ENCODE data around the gene DENND1C. TPM values are rescaled to one million over a fixed set of nuclear protein-coding genes. Genes with fewer than 3 reads are reported as not detected.
A peak's percentile ranks its signal among the peaks of the same experiment; 100 is the strongest.

DENND1C gene
- total RNA-seq, 5 donors from 2014 or later (not counting 1 experiment from before 2014, with no cell fraction given), result 107 to 140 (median 114) TPM

DNA sequence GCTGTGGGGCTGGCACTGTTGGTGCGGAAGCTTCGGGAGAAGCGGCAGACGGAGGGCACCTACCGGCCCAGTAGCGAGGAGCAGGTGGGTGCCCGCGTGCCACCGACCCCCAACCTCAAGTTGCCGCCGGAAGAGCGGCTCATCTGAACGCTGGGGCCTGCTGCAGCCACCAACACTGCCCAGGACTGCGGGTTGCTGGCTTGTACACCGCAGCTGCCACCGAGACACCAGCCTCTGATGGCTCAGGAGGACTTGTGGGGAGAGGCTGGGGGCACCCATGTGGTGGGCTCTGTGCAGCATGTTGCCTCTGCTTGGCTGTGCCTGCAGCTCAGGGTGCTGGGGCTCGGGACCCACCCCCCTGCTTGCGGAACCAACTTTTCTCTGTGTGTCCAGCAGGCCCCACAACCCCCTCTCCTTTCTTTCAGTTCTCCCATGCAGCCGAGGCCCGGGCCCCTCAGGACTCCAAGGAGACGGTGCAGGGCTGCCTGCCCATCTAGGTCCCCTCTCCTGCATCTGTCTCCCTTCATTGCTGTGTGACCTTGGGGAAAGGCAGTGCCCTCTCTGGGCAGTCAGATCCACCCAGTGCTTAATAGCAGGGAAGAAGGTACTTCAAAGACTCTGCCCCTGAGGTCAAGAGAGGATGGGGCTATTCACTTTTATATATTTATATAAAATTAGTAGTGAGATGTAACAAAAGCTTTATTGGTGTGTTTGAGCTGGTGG lies 14.9 kb downstream of the DENND1C start:
- POLR2A ChIA-PET, result no interaction called here
- Histone ChIP-seq H3K4me3 (ENCODE audit: control insufficient read depth in 1 of 2, extremely low read depth in 1 of 2, low read length in 1 of 2) (no peak overlapping the region), H3K36me3 (ENCODE audit: control insufficient read depth in 2 of 2, extremely low read depth in 1 of 2, insufficient read depth in 1 of 2, low read length in 1 of 2) (peaks cover 6 to 26% of the 10 kb centered on the region in 2 donors), H3K27ac (ENCODE audit: low read length) (no peak overlapping the region), H3K27me3 (replicated peaks in 1 of 2; ENCODE audit: control insufficient read depth in 2 of 2, extremely low read depth in 1 of 2, insufficient read depth in 2 of 2, low read length in 1 of 2) (peaks cover 0 to 7% of the 10 kb centered on the region in 2 experiments), H3K9me3 (no peaks in the 10 kb centered on the region), H3K4me1 (ENCODE audit: control insufficient read depth in 1 of 2, extremely low read depth in 1 of 2, insufficient read depth in 2 of 2, low read length in 2 of 2) (peaks cover 2 to 15% of the 10 kb centered on the region in 2 experiments)
- Mint-ChIP-seq H3K4me3 (no peak overlapping the region), H3K27me3 (no peaks in the 10 kb centered on the region), H3K4me1 (peaks cover 12 to 19% (median 19%) of the 10 kb centered on the region in 3 donors), H3K36me3 (peaks cover 15% of the 10 kb centered on the region), H3K27ac (no peak overlapping the region), H3K9me3 (no peaks in the 10 kb centered on the region)
- 88% methylated on average over 18 of the region's 21 CpGs for WGBS (ENCODE audit: insufficient coverage)
- ATAC-seq (replicated peaks in 1 of 4) (no peak), DNase-seq (no peak)
- CTCF ChIA-PET, result interaction anchor here in 1 of 2 donors (0.5 kb wide), 1 partner anchor 41 kb away, joined by 3 read pairs; no protein-coding TSS in a partner anchor

DNA sequence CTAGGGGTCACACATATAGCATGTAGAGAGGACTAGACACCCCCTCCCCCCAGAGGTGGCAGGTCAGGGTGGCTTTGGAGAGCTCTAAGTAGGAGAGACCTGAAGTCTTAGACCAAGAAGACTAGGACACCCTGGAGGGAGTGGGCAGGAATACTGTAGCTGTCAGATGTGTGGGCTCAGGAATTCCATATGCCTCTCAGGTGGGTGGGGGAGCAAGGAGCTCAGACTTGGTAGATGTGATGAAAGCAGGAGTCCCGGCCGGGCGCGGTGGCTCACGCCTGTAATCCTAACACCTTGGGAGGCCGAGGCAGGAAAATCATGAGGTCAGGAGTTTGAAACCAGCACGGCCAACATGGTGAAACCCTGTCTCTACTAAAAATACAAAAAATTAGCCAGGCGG lies 15.9 kb downstream of the DENND1C start:
- H3K36me3 ChIP-seq (ENCODE audit: control insufficient read depth in 2 of 2, extremely low read depth in 1 of 2, insufficient read depth in 1 of 2, low read length in 1 of 2), result peaks cover 4 to 18% of the 10 kb centered on the region in 2 donors
- ATAC-seq (replicated peaks in 1 of 4) (no peak), DNase-seq (no peak)
- Mint-ChIP-seq H3K4me3 (no peak overlapping the region), H3K9me3 (no peaks in the 10 kb centered on the region), H3K27ac (peak overlapping the region; percentile 31 to 64), H3K36me3 (peaks cover 15% of the 10 kb centered on the region), H3K27me3 (no peaks in the 10 kb centered on the region), H3K4me1 (peaks cover 13 to 19% (median 19%) of the 10 kb centered on the region in 3 donors)
- no peak overlapping the region for H3K27ac ChIP-seq (ENCODE audit: low read length)
- WGBS (ENCODE audit: insufficient coverage), result 86% methylated on average over 1 of the region's 8 CpGs
- H3K9me3 ChIP-seq, result no peaks in the 10 kb centered on the region
- H3K4me1 ChIP-seq (ENCODE audit: control insufficient read depth in 1 of 2, extremely low read depth in 1 of 2, insufficient read depth in 2 of 2, low read length in 2 of 2), result peaks cover 2 to 19% of the 10 kb centered on the region in 2 experiments
- ChIA-PET CTCF (no interaction called here), POLR2A (no interaction called here)
- peaks cover 0 to 7% of the 10 kb centered on the region in 2 experiments for H3K27me3 ChIP-seq (replicated peaks in 1 of 2; ENCODE audit: control insufficient read depth in 2 of 2, extremely low read depth in 1 of 2, insufficient read depth in 2 of 2, low read length in 1 of 2)
- H3K4me3 ChIP-seq (ENCODE audit: control insufficient read depth in 1 of 2, extremely low read depth in 1 of 2, low read length in 1 of 2), result no peak overlapping the region

DNA sequence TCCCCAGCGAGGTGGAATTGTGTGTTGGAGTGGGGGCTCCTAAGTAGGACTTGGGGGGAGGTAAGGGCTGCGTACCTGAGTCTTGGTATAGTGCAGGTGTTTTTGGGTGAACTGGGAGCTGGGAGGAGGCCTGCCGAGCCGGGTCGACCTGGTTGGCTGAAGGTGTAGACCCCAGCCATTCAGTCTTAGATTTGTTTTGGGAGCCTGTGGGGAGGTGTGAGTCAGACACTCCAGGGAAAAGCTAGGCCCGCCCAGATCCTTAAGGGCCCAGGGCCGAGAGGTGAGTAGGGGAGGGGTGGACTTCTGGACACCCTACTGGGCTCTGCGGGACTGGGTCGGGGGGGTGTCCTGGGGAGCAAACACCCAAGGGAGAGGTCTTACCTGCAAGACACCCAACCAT lies 16.6 kb downstream of the DENND1C start:
- H3K27ac Mint-ChIP-seq, result peak overlapping the region; percentile 48 to 74
- 69% methylated on average over 3 of the region's 9 CpGs for WGBS (ENCODE audit: insufficient coverage)
- H3K27me3 ChIP-seq (replicated peaks in 1 of 2; ENCODE audit: control insufficient read depth in 2 of 2, extremely low read depth in 1 of 2, insufficient read depth in 2 of 2, low read length in 1 of 2), result peaks cover 0 to 7% of the 10 kb centered on the region in 2 experiments

DNA sequence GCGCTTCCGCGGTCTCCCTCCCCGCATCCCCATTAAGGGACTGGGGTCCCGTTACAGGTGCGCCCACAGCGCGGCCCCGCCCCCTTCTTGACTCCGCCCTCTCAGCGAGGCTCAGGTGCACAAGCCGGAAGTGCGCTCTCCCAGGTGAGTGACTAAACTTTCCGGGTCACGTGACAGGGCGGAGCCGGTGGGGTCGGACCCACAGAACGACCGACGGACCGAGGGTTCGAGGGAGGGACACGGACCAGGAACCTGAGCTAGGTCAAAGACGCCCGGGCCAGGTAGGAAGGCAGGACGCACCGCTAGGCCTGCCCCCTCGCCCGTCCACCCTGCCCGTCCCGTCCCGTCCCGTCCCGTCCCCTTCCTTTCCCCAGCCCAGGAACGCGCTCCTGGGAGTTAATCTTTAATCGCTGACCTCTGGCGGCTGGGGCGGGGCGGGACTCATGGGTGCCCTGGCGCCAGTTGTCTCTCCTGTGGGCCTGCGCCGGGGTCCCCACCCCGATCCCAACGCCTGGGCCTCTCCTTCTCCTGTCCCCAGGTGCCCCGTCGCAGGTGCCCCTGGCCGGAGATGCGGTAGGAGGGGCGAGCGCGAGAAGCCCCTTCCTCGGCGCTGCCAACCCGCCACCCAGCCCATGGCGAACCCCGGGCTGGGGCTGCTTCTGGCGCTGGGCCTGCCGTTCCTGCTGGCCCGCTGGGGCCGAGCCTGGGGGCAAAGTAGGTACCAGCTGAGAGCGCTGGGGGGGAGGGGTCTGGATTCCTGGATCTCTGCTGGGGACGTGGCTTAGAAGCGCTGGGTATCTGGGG lies 17.3 kb downstream of the DENND1C start, which contains the start of gene CRB3:
Gene CRB3, plus strand, starts transcription at position 202 of the 804 bp plus-strand sequence. Its CDS starts 431 bp downstream, at position 633.
- H3K27ac Mint-ChIP-seq, result peak within 1 kb of the TSS; percentile 74 to 82
- H3K4me3 ChIP-seq (ENCODE audit: control insufficient read depth in 1 of 2, extremely low read depth in 1 of 2, low read length in 1 of 2), result peak within 1 kb of the TSS; percentile 46 to 49
- H3K36me3 Mint-ChIP-seq, result peaks cover 9% of the 10 kb centered on the region
- peaks cover 0 to 7% of the 10 kb centered on the region in 2 experiments for H3K27me3 ChIP-seq (replicated peaks in 1 of 2; ENCODE audit: control insufficient read depth in 2 of 2, extremely low read depth in 1 of 2, insufficient read depth in 2 of 2, low read length in 1 of 2)
- H3K27me3 Mint-ChIP-seq, result no peaks in the 10 kb centered on the region
- peaks cover 23 to 26% (median 24%) of the 10 kb centered on the region in 3 donors for H3K4me1 Mint-ChIP-seq
- H3K4me3 Mint-ChIP-seq, result peak within 1 kb of the TSS; percentile 68 to 74 (median 69)
- no peak for ATAC-seq (replicated peaks in 1 of 4)
- peaks cover 0 to 6% of the 10 kb centered on the region in 2 donors for H3K36me3 ChIP-seq (ENCODE audit: control insufficient read depth in 2 of 2, extremely low read depth in 1 of 2, insufficient read depth in 1 of 2, low read length in 1 of 2)
- peaks cover 2 to 26% of the 10 kb centered on the region in 2 experiments for H3K4me1 ChIP-seq (ENCODE audit: control insufficient read depth in 1 of 2, extremely low read depth in 1 of 2, insufficient read depth in 2 of 2, low read length in 2 of 2)
- no peaks in the 10 kb centered on the region for H3K9me3 Mint-ChIP-seq
- 24% methylated on average over 60 of the region's 65 CpGs for WGBS (ENCODE audit: insufficient coverage)
- POLR2A ChIA-PET, result interaction anchor here in 1 of 2 donors (0.6 kb wide), 1 partner anchor 9 kb away, joined by 7 read pairs; no protein-coding TSS in a partner anchor
- CTCF ChIA-PET, result interaction anchor here in 1 of 2 donors (0.7 kb wide), 1 partner anchor 526 kb away, joined by 7 read pairs; no protein-coding TSS in a partner anchor
- peak within 1 kb of the TSS; percentile 16 for H3K27ac ChIP-seq (ENCODE audit: low read length)
- H3K9me3 ChIP-seq, result no peaks in the 10 kb centered on the region
- peak in 34 of 35 experiments; percentile 25 to 66 (median 48) for DNase-seq

More for the DNA sequence above, 16.6 kb downstream of the DENND1C start:
- H3K9me3 Mint-ChIP-seq, result no peaks in the 10 kb centered on the region
- POLR2A ChIA-PET, result no interaction called here
- Histone ChIP-seq H3K36me3 (ENCODE audit: control insufficient read depth in 2 of 2, extremely low read depth in 1 of 2, insufficient read depth in 1 of 2, low read length in 1 of 2) (peaks cover under 1 to 13% of the 10 kb centered on the region in 2 donors), H3K4me1 (ENCODE audit: control insufficient read depth in 1 of 2, extremely low read depth in 1 of 2, insufficient read depth in 2 of 2, low read length in 2 of 2) (peaks cover 2 to 20% of the 10 kb centered on the region in 2 experiments), H3K27ac (ENCODE audit: low read length) (no peak overlapping the region), H3K4me3 (ENCODE audit: control insufficient read depth in 1 of 2, extremely low read depth in 1 of 2, low read length in 1 of 2) (no peak overlapping the region), H3K9me3 (no peaks in the 10 kb centered on the region)
- H3K4me1 Mint-ChIP-seq, result peaks cover 20 to 24% (median 23%) of the 10 kb centered on the region in 3 donors
- ATAC-seq (replicated peaks in 1 of 4) (no peak), DNase-seq (no peak)
- CTCF ChIA-PET, result interaction anchor here in 1 of 2 donors (0.7 kb wide), 1 partner anchor 527 kb away, joined by 7 read pairs; no protein-coding TSS in a partner anchor
- no peaks in the 10 kb centered on the region for H3K27me3 Mint-ChIP-seq
- peak overlapping the region; percentile 26 to 68 (median 60) for H3K4me3 Mint-ChIP-seq
- H3K36me3 Mint-ChIP-seq, result peaks cover 12% of the 10 kb centered on the region

DNA sequence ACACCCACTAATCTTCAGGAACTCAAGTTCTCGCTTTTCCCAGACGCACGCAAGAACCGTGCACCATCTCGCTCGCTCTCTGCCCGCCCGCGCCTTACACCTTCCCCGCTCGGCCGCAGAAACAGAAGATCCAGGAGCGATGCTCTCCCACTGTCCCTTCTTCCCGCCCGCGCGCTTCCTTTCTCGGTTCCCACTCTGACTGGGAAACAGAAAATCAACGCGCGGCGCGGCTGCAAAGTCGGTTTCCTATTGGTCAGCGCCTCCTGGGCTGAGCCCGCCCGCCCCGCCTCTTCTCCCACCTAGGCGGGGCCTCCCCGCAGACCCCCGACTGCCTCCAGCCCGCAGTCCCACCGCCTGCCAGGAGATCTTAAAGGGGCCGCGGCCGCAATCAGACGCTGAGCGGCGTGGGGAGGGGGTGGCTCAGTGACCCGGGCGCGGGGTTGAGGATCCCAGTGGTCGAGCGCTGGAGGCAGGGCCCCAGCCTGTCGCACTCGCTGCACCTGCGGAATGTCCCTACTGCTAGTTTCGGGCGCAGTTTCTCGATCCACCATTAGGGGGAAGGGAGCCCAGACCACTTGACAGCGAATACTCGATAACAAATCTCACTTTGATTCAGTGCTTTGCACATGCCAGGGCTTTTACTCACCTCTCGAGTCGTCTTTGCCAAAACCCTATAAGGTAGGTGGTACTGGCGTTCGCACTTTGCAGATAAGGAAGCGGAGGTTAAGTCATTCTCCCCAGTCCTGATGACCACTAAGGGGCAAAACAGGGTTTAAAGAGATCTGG lies 21.3 kb downstream of the DENND1C start:
- peaks cover 28 to 31% (median 30%) of the 10 kb centered on the region in 3 donors for H3K4me1 Mint-ChIP-seq
- Histone ChIP-seq H3K27me3 (replicated peaks in 1 of 2; ENCODE audit: control insufficient read depth in 2 of 2, extremely low read depth in 1 of 2, insufficient read depth in 2 of 2, low read length in 1 of 2) (peaks cover 0 to 7% of the 10 kb centered on the region in 2 experiments), H3K9me3 (no peaks in the 10 kb centered on the region), H3K4me1 (ENCODE audit: control insufficient read depth in 1 of 2, extremely low read depth in 1 of 2, insufficient read depth in 2 of 2, low read length in 2 of 2) (peaks cover 2 to 37% of the 10 kb centered on the region in 2 experiments), H3K36me3 (ENCODE audit: control insufficient read depth in 2 of 2, extremely low read depth in 1 of 2, insufficient read depth in 1 of 2, low read length in 1 of 2) (peaks cover 2 to 3% of the 10 kb centered on the region in 2 donors), H3K27ac (ENCODE audit: low read length) (peak overlapping the region; percentile 67), H3K4me3 (ENCODE audit: control insufficient read depth in 1 of 2, extremely low read depth in 1 of 2, low read length in 1 of 2) (peak overlapping the region; percentile 63 to 93)
- DNase-seq (peak; percentile 91 to 97 (median 96)), ATAC-seq (replicated peaks in 1 of 4) (peak; percentile 85 to 90 (median 87))
- H3K36me3 Mint-ChIP-seq, result peaks cover 12% of the 10 kb centered on the region
- H3K27me3 Mint-ChIP-seq, result no peaks in the 10 kb centered on the region
- POLR2A ChIA-PET, result no interaction called here
- H3K4me3 Mint-ChIP-seq, result peak overlapping the region; percentile 88 to 99 (median 97)
- H3K9me3 Mint-ChIP-seq, result peaks cover 0 to 2% (median 2%) of the 10 kb centered on the region in 3 donors
- H3K27ac Mint-ChIP-seq, result peak overlapping the region; percentile 89 to 94
- under 1% methylated on average over 50 of the region's 57 CpGs for WGBS (ENCODE audit: insufficient coverage)
- CTCF ChIA-PET, result no interaction called here
